ENCODE data around the gene PER3.

Gene PER3

GRCh38 chr1:7771823-7772299 is 12.2 kb upstream of the PER3 start:
- TF ChIP-seq EZH2phosphoT487 (IDR thresholded peaks at IDR 0.05; ENCODE audit: low read length) (no peak), CTCF (IDR thresholded peaks at IDR 0.05; ENCODE audit: low read length) (no peak), EZH2 (optimal IDR thresholded peaks at IDR 0.05; ENCODE audit: low read depth, low read length) (no peak)
- peaks cover 40% of the 10 kb centered on the region for H3K27me3 ChIP-seq (replicated peaks; ENCODE audit: insufficient read depth, low read length)
- H3K27ac ChIP-seq (ENCODE audit: low read length): peak overlapping the region; percentile 8; the same call in 1 of the 2 replicates
- no peaks in the 10 kb centered on the region for H3K9me3 ChIP-seq (replicated peaks; ENCODE audit: insufficient read depth, low read length)
- DNase-seq: no peak
- peak overlapping the region; percentile 96 for H3K4me2 ChIP-seq (ENCODE audit: low read depth, low read length)
- peaks cover 9% of the 10 kb centered on the region for H3K79me2 ChIP-seq (ENCODE audit: low read length)
- H3K36me3 ChIP-seq (replicated peaks; ENCODE audit: insufficient read depth, low read length): peaks cover 4% of the 10 kb centered on the region; the same call in 1 of the 2 replicates
- peak overlapping the region; percentile 93 for H3K4me3 ChIP-seq (ENCODE audit: low read length)
- H3F3A ChIP-seq (ENCODE audit: insufficient read depth, low read length): no peaks in the 10 kb centered on the region
- H4K20me1 ChIP-seq (ENCODE audit: insufficient read depth, low read length): no peaks in the 10 kb centered on the region
- peaks cover 5% of the 10 kb centered on the region; the same call in 1 of the 2 replicates for H3K4me1 ChIP-seq (ENCODE audit: low read length)
- peak overlapping the region; percentile 75 for H3K9ac ChIP-seq (ENCODE audit: low read length)
- no peaks in the 10 kb centered on the region for H3K9me2 ChIP-seq (replicated peaks; ENCODE audit: insufficient read depth, low read length)
- H2AFZ ChIP-seq (ENCODE audit: low read length): peak overlapping the region; percentile 72

GRCh38 chr1:7777591-7777990 is 6.5 kb upstream of the PER3 start:
- H3K27me3 ChIP-seq (replicated peaks; ENCODE audit: insufficient read depth, low read length): no peaks in the 10 kb centered on the region
- no peak overlapping the region for H3K4me3 ChIP-seq (ENCODE audit: low read length)
- H3K4me2 ChIP-seq (ENCODE audit: low read depth, low read length): no peak overlapping the region
- no peaks in the 10 kb centered on the region for H4K20me1 ChIP-seq (ENCODE audit: insufficient read depth, low read length)
- H3K9me2 ChIP-seq (replicated peaks; ENCODE audit: insufficient read depth, low read length): no peaks in the 10 kb centered on the region
- no peaks in the 10 kb centered on the region for H3K79me2 ChIP-seq (ENCODE audit: low read length)
- TF ChIP-seq EZH2 (optimal IDR thresholded peaks at IDR 0.05; ENCODE audit: low read depth, low read length) (no peak), CTCF (IDR thresholded peaks at IDR 0.05; ENCODE audit: low read length) (no peak), EZH2phosphoT487 (IDR thresholded peaks at IDR 0.05; ENCODE audit: low read length) (no peak)
- H2AFZ ChIP-seq (ENCODE audit: low read length): no peak overlapping the region
- H3K27ac ChIP-seq (ENCODE audit: low read length): no peak overlapping the region
- no peaks in the 10 kb centered on the region for H3K9me3 ChIP-seq (replicated peaks; ENCODE audit: insufficient read depth, low read length)
- peaks cover 5% of the 10 kb centered on the region; the same call in 1 of the 2 replicates for H3K4me1 ChIP-seq (ENCODE audit: low read length)
- peaks cover 2% of the 10 kb centered on the region; the same call in 1 of the 2 replicates for H3F3A ChIP-seq (ENCODE audit: insufficient read depth, low read length)
- DNase-seq: no peak
- H3K9ac ChIP-seq (ENCODE audit: low read length): no peak overlapping the region
- H3K36me3 ChIP-seq (replicated peaks; ENCODE audit: insufficient read depth, low read length): peaks cover 4% of the 10 kb centered on the region

GRCh38 chr1:7778133-7778628 is 5.9 kb upstream of the PER3 start:
- TF ChIP-seq EZH2 (optimal IDR thresholded peaks at IDR 0.05; ENCODE audit: low read depth, low read length) (no peak), CTCF (IDR thresholded peaks at IDR 0.05; ENCODE audit: low read length) (no peak), EZH2phosphoT487 (IDR thresholded peaks at IDR 0.05; ENCODE audit: low read length) (no peak)
- no peak overlapping the region for H3K4me2 ChIP-seq (ENCODE audit: low read depth, low read length)
- peaks cover 8% of the 10 kb centered on the region; the same call in 1 of the 2 replicates for H3F3A ChIP-seq (ENCODE audit: insufficient read depth, low read length)
- no peak overlapping the region for H2AFZ ChIP-seq (ENCODE audit: low read length)
- no peaks in the 10 kb centered on the region for H4K20me1 ChIP-seq (ENCODE audit: insufficient read depth, low read length)
- no peaks in the 10 kb centered on the region for H3K9me3 ChIP-seq (replicated peaks; ENCODE audit: insufficient read depth, low read length)
- H3K36me3 ChIP-seq (replicated peaks; ENCODE audit: insufficient read depth, low read length): peaks cover 4% of the 10 kb centered on the region
- no peaks in the 10 kb centered on the region for H3K27me3 ChIP-seq (replicated peaks; ENCODE audit: insufficient read depth, low read length)
- no peak overlapping the region for H3K9ac ChIP-seq (ENCODE audit: low read length)
- H3K4me1 ChIP-seq (ENCODE audit: low read length): peaks cover 9% of the 10 kb centered on the region; the same call in 1 of the 2 replicates
- H3K27ac ChIP-seq (ENCODE audit: low read length): no peak overlapping the region
- H3K4me3 ChIP-seq (ENCODE audit: low read length): no peak overlapping the region
- H3K79me2 ChIP-seq (ENCODE audit: low read length): no peaks in the 10 kb centered on the region
- DNase-seq: no peak
- no peaks in the 10 kb centered on the region for H3K9me2 ChIP-seq (replicated peaks; ENCODE audit: insufficient read depth, low read length)

Data from MM.1S (cell line).